Pancreas (tissue), 10 donors: ENCODE measurements around the gene DCDC1. TPM values are rescaled to one million over a fixed set of nuclear protein-coding genes. Genes with fewer than 3 reads are reported as not detected.

Experiments used
- ATAC-seq, 4 donors: fragments of 200-7000 bp; cut with Tn5 transposase; one replicate each; pipeline versions ENCODE4 v1.8.0 to v1.9.1; 2020; ENCODE audit warnings: mild to moderate bottlenecking in 4 of 4, moderate library complexity in 4 of 4
- DNase-seq, 6 donors: peaks; one replicate each; pipeline ENCODE4 v3.0.0-alpha.2; 2020
- FAIRE-seq: peaks from 2 replicates; lab custom pipeline; 2012; peaks lifted over from hg19 to GRCh38; lab: Jason Lieb, UNC
- H3K27ac ChIP-seq, 4 donors: fragments of 200-600 bp; sonication (generic); 1 replicate in 3 of 4; 2 replicates in 1 of 4; pipeline versions ENCODE4 v1.5.0 to v1.8.0; 2020
- H3K27me3 ChIP-seq, 4 donors: fragments of 200-600 bp; one replicate each; pipeline ENCODE4 v1.8.0; 2021
- H3K36me3 ChIP-seq, 3 donors: fragments of 200-600 bp; sonication (generic) in 1 of 3; one replicate each; pipeline versions ENCODE4 v1.5.0 to v1.8.0; 2020 to 2021
- H3K4me1 ChIP-seq, 3 donors: fragments of 200-600 bp; one replicate each; pipeline ENCODE4 v1.8.0; 2021
- H3K4me3 ChIP-seq, 4 donors: fragments of 200-600 bp; sonication (generic) in 2 of 4; one replicate each; pipeline versions ENCODE4 v1.5.0 to v1.8.0; 2020 to 2021
- H3K9me3 ChIP-seq, 4 donors: fragments of 200-600 bp; one replicate each; pipeline ENCODE4 v1.8.0; 2021
- WGBS, 2 donors: extraction: QIAGEN DNeasy Blood & Tissue Kit; methylation state at CpG; one replicate each; pipeline ENCODE4 v1.1.7; 2013; 5-methylcytosine and 5-hydroxymethylcytosine counted together
- intact Hi-C, 3 donors: fragments of 100-400 bp; cut with DNase I; formaldehyde crosslinking; loops; one replicate each; pipeline versions ENCODE4 v1.11.1 to v1.14.2; 2022
- polyA plus RNA-seq, 2 donors: library from polyadenylated mRNA; stranded (reverse); fragments of 200-250 nt; gene quantifications; one replicate each; pipeline ENCODE4 v1.2.3, GENCODE V29; 2013
- total RNA-seq, 6 donors: library from RNA; stranded (reverse); fragmentation: NEBNext Ultra II Directional in 4 of 6; extraction: Animal tissue kit (Norgen Biotek cat#: 25700) in 4 of 6; gene quantifications; one replicate each; pipeline versions ENCODE4 v1.2.1 to v1.2.4, GENCODE V29; 2021 to 2023
- TF ChIP-seq, protein P1 (sequence below), 4 donors: fragments of 200-600 bp; sonication (generic) in 3 of 4; IDR thresholded peaks; one replicate each; pipeline versions ENCODE4 v1.5.0 to v1.8.0; 2021; ENCODE audit warnings: antibody characterized with exemption in 4 of 4
- donor health status: healthy with polysubstance abuse.
- donor health status: DM: no; HTN: no; CAD: no; lungs with moderate emphysema.
- donor health status: DM: no; HTN: no; CAD: no.
- donor health status: control.
- donor health status: control.
- donor health status: Bipolar disorder and iron deficiency.
- donor health status: DM: yes; HTN: yes; CAD: no.
- donor health status: DM: no; HTN: no; CAD: no.
- donor health status: DM: no; HTN: no; CAD: no.
- donor health status: DM: yes; HTN: yes; CAD: no.

DCDC1 gene
- total and polyA plus RNA-seq, 8 donors, result 0.40 to 1.2 (median 0.68) TPM

- intact Hi-C loops, result loop anchor here in 1 of 3 donors (5.0 to 10.0 kb wide), 2 partner anchors 567 to 1479 kb away; no protein-coding TSS in a partner anchor
- Histone ChIP-seq H3K9me3 (no peaks in the 10 kb centered on the region), H3K27me3 (peaks cover 0 to 5% (median 0%) of the 10 kb centered on the region in 4 donors), H3K27ac (no peak overlapping the region), H3K4me1 (no peaks in the 10 kb centered on the region), H3K4me3 (no peak overlapping the region), H3K36me3 (no peaks in the 10 kb centered on the region)
- no peak for FAIRE-seq
- DNase-seq, result peak; percentile 9 to 72 (median 36)
- 18 to 26% methylated on average over 8 of the region's 8 CpGs for WGBS, 2 donors
- ATAC-seq, result peak; percentile 63 to 85 (median 82)
- TF ChIP-seq, protein P1, sequence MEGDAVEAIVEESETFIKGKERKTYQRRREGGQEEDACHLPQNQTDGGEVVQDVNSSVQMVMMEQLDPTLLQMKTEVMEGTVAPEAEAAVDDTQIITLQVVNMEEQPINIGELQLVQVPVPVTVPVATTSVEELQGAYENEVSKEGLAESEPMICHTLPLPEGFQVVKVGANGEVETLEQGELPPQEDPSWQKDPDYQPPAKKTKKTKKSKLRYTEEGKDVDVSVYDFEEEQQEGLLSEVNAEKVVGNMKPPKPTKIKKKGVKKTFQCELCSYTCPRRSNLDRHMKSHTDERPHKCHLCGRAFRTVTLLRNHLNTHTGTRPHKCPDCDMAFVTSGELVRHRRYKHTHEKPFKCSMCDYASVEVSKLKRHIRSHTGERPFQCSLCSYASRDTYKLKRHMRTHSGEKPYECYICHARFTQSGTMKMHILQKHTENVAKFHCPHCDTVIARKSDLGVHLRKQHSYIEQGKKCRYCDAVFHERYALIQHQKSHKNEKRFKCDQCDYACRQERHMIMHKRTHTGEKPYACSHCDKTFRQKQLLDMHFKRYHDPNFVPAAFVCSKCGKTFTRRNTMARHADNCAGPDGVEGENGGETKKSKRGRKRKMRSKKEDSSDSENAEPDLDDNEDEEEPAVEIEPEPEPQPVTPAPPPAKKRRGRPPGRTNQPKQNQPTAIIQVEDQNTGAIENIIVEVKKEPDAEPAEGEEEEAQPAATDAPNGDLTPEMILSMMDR (IDR thresholded peaks at IDR 0.05), result peak in 3 of 4 donors; percentile 17 to 28 (median 18)
These were observed 455.3 kb downstream of the DCDC1 start for GRCh38 chr11:30914143-30914762.

DNA sequence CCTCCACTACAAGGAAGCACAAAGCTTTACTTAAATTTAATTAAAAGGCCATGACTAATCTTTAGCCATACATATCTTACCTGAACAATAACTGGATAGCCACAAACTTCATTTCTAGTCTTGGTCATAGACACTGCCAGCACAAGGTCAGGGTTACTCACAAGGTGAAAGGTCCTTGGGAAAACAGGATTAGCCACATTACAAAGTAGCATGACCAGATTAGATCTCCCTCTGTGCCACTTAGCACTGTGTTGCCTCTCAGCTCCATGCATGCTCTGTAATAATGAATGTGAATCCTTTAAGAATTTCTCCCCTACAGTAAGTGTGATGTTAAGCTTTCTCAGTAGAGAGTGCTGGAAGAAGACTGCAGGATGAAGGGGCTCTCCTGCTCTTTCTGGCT is 458.3 kb downstream of the DCDC1 start:
- no peak overlapping the region for H3K4me3 ChIP-seq
- H3K36me3 ChIP-seq, result no peaks in the 10 kb centered on the region
- peaks cover 0 to under 1% (median 0%) of the 10 kb centered on the region in 4 donors for H3K27me3 ChIP-seq
- TF ChIP-seq, protein P1 (IDR thresholded peaks at IDR 0.05), result no peak
- no peaks in the 10 kb centered on the region for H3K9me3 ChIP-seq
- H3K4me1 ChIP-seq, result no peaks in the 10 kb centered on the region
- FAIRE-seq (no peak), ATAC-seq (no peak), DNase-seq (no peak)
- no peak overlapping the region for H3K27ac ChIP-seq
- intact Hi-C loops, result loop anchor here in 1 of 3 donors (5.0 to 10.0 kb wide), 2 partner anchors 564 to 1476 kb away; no protein-coding TSS in a partner anchor

- TF ChIP-seq, protein P1 (IDR thresholded peaks at IDR 0.05), result no peak
- no peak for DNase-seq
- 83 to 85% methylated on average over 1 of the region's 1 CpG for WGBS, 2 donors
- Histone ChIP-seq H3K4me1 (no peaks in the 10 kb centered on the region), H3K36me3 (no peaks in the 10 kb centered on the region), H3K27me3 (no peaks in the 10 kb centered on the region), H3K4me3 (no peak overlapping the region), H3K9me3 (no peaks in the 10 kb centered on the region), H3K27ac (no peak overlapping the region)
- FAIRE-seq, result no peak
- ATAC-seq, result no peak
- intact Hi-C loops, result no loop called here
These were observed 460.7 kb downstream of the DCDC1 start for GRCh38 chr11:30908857-30909256.

- TF ChIP-seq, protein P1 (IDR thresholded peaks at IDR 0.05), result no peak
- 77 to 82% methylated on average over 2 of the region's 2 CpGs for WGBS, 2 donors
- Histone ChIP-seq H3K36me3 (no peaks in the 10 kb centered on the region), H3K27ac (no peak overlapping the region), H3K4me3 (no peak overlapping the region), H3K4me1 (no peaks in the 10 kb centered on the region), H3K27me3 (no peaks in the 10 kb centered on the region), H3K9me3 (no peaks in the 10 kb centered on the region)
- DNase-seq, result no peak
- intact Hi-C loops, result no loop called here
- FAIRE-seq, result no peak
- ATAC-seq, result no peak
These were observed 461.3 kb downstream of the DCDC1 start for GRCh38 chr11:30908272-30908671.

GRCh38 chr11:30902929-30903328 is 466.6 kb downstream of the DCDC1 start:
- H3K4me3 ChIP-seq, result no peak overlapping the region
- ATAC-seq (no peak), FAIRE-seq (no peak), DNase-seq (no peak)
- no peaks in the 10 kb centered on the region for H3K27me3 ChIP-seq
- H3K9me3 ChIP-seq, result no peaks in the 10 kb centered on the region
- H3K36me3 ChIP-seq, result no peaks in the 10 kb centered on the region
- TF ChIP-seq, protein P1 (IDR thresholded peaks at IDR 0.05), result no peak
- intact Hi-C loops, result no loop called here
- no peak overlapping the region for H3K27ac ChIP-seq
- no peaks in the 10 kb centered on the region for H3K4me1 ChIP-seq
